NK-92 (cell line): ENCODE measurements around the gene GYS1.
"Not testable (repeated sequence)": the region's sequence is repeated elsewhere in the genome, so short reads cannot be mapped to it uniquely, and the experiment has no call there.

Experiments used
- DNase-seq: peaks from one replicate; lab custom pipeline; 2025; ENCODE audit not compliant: unreplicated experiment; lab: John Stamatoyannopoulos, UW

The GYS1 gene

DNA sequence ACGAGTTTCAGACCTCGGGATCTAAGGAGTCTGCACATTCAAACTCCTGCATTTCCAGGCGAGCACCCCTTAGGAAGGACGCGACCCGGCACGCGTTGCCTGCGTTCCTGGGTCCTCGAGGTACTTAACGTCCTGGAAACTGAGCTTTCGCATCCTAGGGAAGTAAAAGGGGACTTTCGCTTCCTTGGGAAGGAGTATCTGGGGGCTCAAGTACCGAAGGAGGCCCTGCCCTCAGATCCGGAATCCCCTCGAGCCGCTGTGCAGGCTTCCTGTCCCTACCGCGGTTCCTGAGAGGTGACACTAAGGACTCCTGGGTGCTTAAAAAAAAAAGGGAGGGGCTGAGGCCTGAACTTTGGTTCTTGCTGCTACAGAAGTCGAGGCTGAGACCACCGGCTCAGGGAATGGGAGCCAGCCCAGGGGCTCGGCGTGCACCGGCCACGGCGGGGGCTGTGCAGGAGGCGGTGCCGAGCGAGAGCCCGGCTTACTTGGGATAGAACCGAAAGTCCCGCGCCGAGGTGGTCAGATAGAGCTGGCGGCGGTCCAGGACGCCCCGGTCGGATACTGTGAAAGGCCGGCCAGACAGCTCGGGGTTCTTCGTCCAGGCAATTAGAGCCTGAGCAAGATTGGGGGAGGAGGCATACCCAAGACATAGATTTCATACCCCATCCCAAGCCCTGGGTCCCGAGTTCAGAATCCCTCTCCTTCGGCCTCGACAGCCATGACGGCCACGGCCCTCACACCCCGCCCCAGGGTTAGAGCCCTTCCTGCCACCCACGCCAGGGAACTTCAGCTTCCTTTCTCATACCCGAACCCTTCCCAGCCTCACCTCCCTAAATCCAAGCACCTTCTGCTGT lies 25.5 kb upstream of the GYS1 start:
- not testable (repeated sequence) for DNase-seq

- DNase-seq: no peak
These were observed 24.7 kb upstream of the GYS1 start for GRCh38 chr19:49017666-49018351.

GRCh38 chr19:49017041-49017665 lies 24.0 kb upstream of the GYS1 start, which contains the start of gene LHB:
TSS of gene LHB (minus strand) at chr19:49017091. CDS start at chr19:49017081, 10 bp downstream.
- no peak for DNase-seq

DNA sequence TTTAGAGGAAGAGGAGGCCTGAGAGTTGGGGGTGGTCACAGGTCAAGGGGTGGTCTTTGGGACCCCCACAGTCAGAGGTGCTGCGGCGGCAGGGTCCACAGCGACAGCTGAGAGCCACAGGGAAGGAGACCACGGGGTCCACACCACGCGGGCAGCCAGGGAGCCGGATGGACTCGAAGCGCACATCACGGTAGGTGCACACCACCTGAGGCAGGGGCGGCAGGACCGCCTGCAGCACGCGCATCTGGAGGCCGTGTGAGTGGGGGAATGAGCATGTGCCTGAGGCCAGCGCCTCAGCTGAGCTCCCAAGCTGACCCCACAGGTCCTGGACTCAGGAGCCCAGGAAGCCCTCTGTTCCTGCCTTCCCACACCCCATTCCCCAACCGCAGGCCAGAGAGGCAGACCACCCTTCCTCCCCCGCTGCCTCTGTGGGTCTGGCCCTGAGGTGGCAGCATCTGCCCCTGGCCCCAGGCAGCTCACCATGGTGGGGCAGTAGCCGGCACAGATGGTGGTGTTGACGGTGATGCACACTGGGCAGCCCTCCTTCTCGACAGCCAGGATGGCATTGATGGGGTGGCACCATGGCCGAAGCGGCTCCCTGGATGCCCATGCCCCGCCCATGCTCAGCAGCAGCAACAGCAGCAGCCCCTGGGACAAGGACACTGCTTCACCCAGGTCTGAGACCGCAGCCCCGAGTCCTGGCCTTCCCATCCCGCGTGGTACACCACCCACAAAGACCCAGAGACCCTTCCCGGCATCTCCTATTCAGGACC lies 23.1 kb upstream of the GYS1 start:
- no peak for DNase-seq

DNA sequence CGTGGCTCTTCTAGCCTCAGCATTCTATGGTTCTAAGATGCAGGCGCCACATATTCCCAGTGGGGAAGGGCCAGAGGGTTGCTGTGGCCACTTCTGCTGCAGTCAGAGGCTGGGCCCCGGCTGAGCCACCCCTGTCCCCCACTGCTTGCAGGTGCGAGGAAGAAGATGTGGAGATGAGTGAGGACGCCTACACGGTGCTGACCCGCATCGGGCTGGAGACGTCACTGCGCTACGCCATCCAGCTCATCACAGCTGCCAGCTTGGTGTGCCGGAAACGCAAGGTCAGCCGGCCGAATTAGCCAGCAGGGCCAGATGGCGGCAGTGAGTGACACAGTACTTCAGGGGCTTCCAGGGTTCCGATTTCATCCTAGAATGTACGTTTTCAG lies 21.8 kb upstream of the GYS1 start:
- DNase-seq: no peak

- no peak for DNase-seq
These were observed 21.2 kb upstream of the GYS1 start for GRCh38 chr19:49014123-49014869.

- DNase-seq: no peak
These were observed 18.1 kb upstream of the GYS1 start for GRCh38 chr19:49011194-49011593.

- DNase-seq: no peak
These were observed 17.3 kb upstream of the GYS1 start for GRCh38 chr19:49010453-49010852.

DNA sequence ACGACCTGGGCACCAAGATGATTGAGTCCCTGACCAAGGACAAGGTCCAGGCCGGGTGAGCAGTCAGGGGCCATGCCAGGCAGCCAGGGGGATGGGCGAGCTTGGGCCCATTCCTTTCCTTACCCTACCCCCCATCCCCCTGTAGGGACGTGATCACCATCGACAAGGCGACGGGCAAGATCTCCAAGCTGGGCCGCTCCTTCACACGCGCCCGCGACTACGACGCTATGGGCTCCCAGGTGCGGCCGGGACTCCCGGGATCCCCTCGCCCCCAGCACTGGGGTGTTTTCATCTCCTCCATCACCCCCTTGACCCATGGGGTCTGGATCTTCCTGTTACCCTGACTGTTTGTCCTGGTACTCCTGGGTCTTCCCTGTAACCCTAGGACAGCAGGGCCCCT lies 16.7 kb upstream of the GYS1 start:
- DNase-seq: no peak

- no peak for DNase-seq
These were observed 13.8 kb upstream of the GYS1 start for GRCh38 chr19:49006905-49007304.

- DNase-seq: no peak
These were observed 12.0 kb upstream of the GYS1 start for GRCh38 chr19:49004964-49005614.

DNA sequence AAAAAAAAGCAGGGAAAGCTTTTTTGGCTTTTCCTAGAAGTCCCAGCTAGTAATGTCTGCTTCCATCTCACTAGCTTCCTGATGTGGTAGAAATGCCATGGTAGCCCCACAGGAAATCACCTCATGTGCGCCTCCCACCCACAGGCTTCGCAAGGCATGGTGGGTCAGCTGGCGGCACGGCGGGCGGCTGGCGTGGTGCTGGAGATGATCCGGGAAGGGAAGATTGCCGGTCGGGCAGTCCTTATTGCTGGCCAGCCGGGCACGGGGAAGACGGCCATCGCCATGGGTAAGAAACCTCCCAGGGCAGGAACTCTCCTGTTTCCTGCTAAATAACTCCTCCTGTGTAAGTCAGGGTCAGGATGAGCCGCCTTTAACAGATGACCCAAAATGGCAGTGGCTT lies 11.0 kb upstream of the GYS1 start:
- no peak for DNase-seq

DNA sequence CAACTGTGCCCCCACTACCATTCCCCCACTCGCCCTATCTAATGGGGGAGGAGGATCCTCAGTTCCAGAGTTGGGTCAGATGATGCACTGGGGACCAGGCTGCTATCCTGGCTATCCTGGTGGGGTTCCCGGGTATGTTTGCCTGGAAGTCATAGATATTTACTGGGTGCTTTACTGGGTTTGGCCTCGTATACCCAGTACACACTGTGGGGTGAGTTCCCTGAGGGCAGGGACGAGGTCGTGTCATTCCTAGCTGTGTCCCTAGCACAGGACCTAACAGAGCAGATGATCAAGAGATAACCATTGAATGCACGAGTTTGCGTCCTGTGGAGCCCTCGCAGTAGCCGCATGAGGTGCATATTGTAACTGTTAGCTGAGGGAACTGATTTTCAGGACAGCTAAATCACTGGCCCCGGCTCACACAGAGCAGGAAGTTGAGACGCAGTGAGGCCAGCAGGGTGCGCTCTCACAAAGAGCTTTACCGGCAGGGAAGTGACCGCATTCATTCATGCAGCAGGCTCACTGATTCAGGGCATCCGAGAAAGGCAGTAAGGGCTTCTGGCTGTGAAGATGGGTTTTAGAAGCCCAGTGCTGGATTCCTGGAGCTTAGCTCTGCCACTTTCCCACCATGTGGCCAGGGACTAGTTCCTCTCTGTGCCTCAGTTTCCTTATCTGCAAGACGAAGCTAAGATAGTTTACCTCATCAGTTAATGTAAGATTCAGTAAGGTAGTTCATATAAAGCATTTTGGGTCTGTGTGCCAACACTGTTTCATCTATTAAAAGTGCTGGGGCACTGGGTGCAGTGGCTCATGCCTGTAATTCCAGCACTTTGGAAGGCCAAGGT lies 6.6 kb upstream of the GYS1 start:
- DNase-seq: no peak

DNA sequence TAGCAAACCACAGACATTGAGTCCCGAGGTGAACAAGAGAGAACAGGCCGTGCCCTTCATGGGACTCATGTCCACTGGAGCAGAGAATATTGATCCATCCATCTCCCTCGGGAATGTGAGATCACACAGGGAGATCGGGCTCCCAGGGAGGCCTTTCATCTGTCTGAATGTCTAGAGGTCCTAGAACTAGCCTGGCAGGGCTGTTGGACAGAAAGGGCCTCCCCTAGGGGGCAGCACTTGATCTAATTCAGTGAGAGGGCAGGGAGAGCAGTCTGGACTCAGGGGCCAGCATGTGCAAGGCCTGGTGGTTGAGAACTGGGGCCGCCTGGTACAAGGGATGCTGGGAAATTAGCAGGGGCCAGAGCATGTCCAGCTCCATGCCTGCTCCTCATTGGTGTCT lies 4.9 kb upstream of the GYS1 start:
- no peak for DNase-seq

DNA sequence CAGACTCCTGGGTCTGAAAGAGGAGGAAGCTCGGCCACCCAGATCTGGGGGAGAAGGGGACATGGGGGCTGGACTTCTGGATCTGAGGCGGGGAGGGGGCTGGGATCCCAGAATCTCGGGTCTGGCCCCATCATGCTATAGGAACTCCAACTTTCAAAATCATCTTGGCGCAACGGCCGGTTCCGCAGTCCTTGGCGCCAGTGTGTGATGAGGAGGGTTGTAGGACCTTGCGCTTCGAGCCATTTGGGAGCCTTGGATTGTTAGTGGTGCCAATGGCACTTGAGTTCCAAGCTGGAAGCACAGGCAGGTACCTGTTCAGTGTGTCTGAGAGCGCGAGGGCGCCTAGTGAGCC lies 902 bp upstream of the GYS1 start:
- no peak for DNase-seq

GRCh38 chr19:48992581-48993174 lies 431 bp downstream of the GYS1 start:
- DNase-seq: no peak

GRCh38 chr19:48991873-48992580 lies 1.1 kb downstream of the GYS1 start:
- no peak for DNase-seq

DNA sequence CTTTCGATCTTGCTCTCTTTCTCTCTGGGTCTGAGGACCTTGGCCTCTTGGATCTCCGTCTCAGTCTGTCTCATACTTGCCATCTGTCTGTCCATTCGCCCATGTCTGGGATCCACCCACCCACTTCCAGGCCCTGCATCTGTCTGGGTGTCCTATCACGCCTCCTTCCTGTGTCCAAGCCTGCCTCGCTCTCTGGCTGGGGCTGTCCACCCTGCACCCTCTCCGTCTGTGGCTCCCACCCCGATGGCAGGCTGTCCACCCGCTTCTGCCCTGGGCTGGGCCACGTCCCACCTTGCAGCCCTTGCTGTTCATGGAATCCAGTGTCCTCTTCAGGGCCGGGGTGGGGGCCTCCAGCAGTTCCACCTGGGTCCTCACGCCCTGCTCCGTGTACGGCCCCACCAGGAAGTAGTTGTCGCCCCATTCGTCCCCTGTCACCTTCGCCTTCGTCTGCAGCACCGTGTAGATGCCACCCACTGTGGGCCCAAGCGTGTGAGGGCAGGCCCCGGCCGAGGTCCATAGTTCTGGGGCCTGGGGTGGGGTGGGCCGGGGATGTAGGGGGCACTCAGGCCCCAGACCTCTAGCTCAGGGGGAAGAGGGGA lies 2.0 kb downstream of the GYS1 start:
- DNase-seq: no peak
